Stimulated activated CD8-positive, alpha-beta memory T cell treated with anti-CD3 and anti-CD28 coated beads, Interleukin-2, amount 100 ng/mL, for 48 hours (primary cell): ENCODE data around the gene SET.

ENCODE experiments used
- DNase-seq, 2 donors: peaks; one replicate each; pipeline ENCODE4 v3.0.0-alpha.2; 2020; ENCODE audit warnings: low read depth in 2 of 2

Gene SET

GRCh38 chr9:128712451-128713410 lies 23.7 kb downstream of the SET start:
- no peak for DNase-seq

GRCh38 chr9:128713411-128713780 lies 24.4 kb downstream of the SET start:
- DNase-seq, result no peak

GRCh38 chr9:128713941-128714573 lies 25.0 kb downstream of the SET start:
- DNase-seq, result no peak

- no peak for DNase-seq
Measured at GRCh38 chr9:128714586-128715435, 25.8 kb downstream of the SET start.

GRCh38 chr9:128715436-128715750 lies 26.4 kb downstream of the SET start:
- DNase-seq, result no peak

GRCh38 chr9:128716581-128717254 lies 27.7 kb downstream of the SET start:
- no peak for DNase-seq

- DNase-seq, result no peak
Measured at GRCh38 chr9:128718047-128718446, 29.0 kb downstream of the SET start.

- no peak for DNase-seq
Measured at GRCh38 chr9:128718475-128718874, 29.5 kb downstream of the SET start.

- no peak for DNase-seq
Measured at GRCh38 chr9:128719919-128720605, 31.0 kb downstream of the SET start.

GRCh38 chr9:128720841-128721486 lies 31.9 kb downstream of the SET start:
- DNase-seq, result no peak

- no peak for DNase-seq
Measured at GRCh38 chr9:128721487-128722010, 32.5 kb downstream of the SET start.

- no peak for DNase-seq
Measured at GRCh38 chr9:128722380-128723351, 33.6 kb downstream of the SET start.

- DNase-seq, result no peak
Measured at GRCh38 chr9:128723352-128723865, 34.4 kb downstream of the SET start.

- DNase-seq, result peak; percentile 99
Measured at GRCh38 chr9:128723866-128724743, 35.1 kb downstream of the SET start, which contains the start of gene ZDHHC12. Gene ZDHHC12 (minus strand): TSS chr9:128724127. CDS start chr9:128724093, 34 bp downstream.

- peak; percentile 7 to 40 for DNase-seq
Measured at GRCh38 chr9:128724744-128725211, 35.8 kb downstream of the SET start.

GRCh38 chr9:128727640-128728248 lies 38.7 kb downstream of the SET start:
- DNase-seq, result no peak

- DNase-seq, result no peak
Measured at GRCh38 chr9:128728298-128728697, 39.3 kb downstream of the SET start.
